ENCODE measurements around the gene SIPA1L2. TPM values are rescaled to one million over a fixed set of nuclear protein-coding genes. Genes with fewer than 3 reads are reported as not detected.

The SIPA1L2 gene
- total RNA-seq, 1 donor from 2014 or later, result 153 TPM

GRCh38 chr1:232675260-232675659 is 45.3 kb upstream of the SIPA1L2 start:
- no peak overlapping the region for H3K4me3 Mint-ChIP-seq (ENCODE audit: unreplicated experiment)
- no peak overlapping the region for H3K27ac Mint-ChIP-seq (ENCODE audit: unreplicated experiment)
- H3K9me3 Mint-ChIP-seq (ENCODE audit: unreplicated experiment), result no peaks in the 10 kb centered on the region
- no peak for TF ChIP-seq CTCF (IDR thresholded peaks at IDR 0.05; ENCODE audit: unreplicated experiment)
- no peak for DNase-seq (ENCODE audit: low spot score)
- peaks cover 2% of the 10 kb centered on the region for H3K27me3 Mint-ChIP-seq (ENCODE audit: unreplicated experiment)
- no peaks in the 10 kb centered on the region for H3K36me3 Mint-ChIP-seq (ENCODE audit: low read depth, unreplicated experiment)
- no peaks in the 10 kb centered on the region for H3K4me1 Mint-ChIP-seq (ENCODE audit: unreplicated experiment)

GRCh38 chr1:232673256-232673655 is 43.3 kb upstream of the SIPA1L2 start:
- DNase-seq (ENCODE audit: low spot score), result no peak
- Mint-ChIP-seq H3K4me3 (ENCODE audit: unreplicated experiment) (no peak overlapping the region), H3K9me3 (ENCODE audit: unreplicated experiment) (no peaks in the 10 kb centered on the region), H3K36me3 (ENCODE audit: low read depth, unreplicated experiment) (no peaks in the 10 kb centered on the region), H3K4me1 (ENCODE audit: unreplicated experiment) (no peaks in the 10 kb centered on the region), H3K27ac (ENCODE audit: unreplicated experiment) (no peak overlapping the region), H3K27me3 (ENCODE audit: unreplicated experiment) (peaks cover 2% of the 10 kb centered on the region)
- TF ChIP-seq CTCF (IDR thresholded peaks at IDR 0.05; ENCODE audit: unreplicated experiment), result no peak

GRCh38 chr1:232669981-232670747 is 40.2 kb upstream of the SIPA1L2 start:
- no peaks in the 10 kb centered on the region for H3K4me1 Mint-ChIP-seq (ENCODE audit: unreplicated experiment)
- H3K27ac Mint-ChIP-seq (ENCODE audit: unreplicated experiment), result no peak overlapping the region
- no peaks in the 10 kb centered on the region for H3K36me3 Mint-ChIP-seq (ENCODE audit: low read depth, unreplicated experiment)
- H3K9me3 Mint-ChIP-seq (ENCODE audit: unreplicated experiment), result no peaks in the 10 kb centered on the region
- no peak overlapping the region for H3K4me3 Mint-ChIP-seq (ENCODE audit: unreplicated experiment)
- no peak for DNase-seq (ENCODE audit: low spot score)
- TF ChIP-seq CTCF (IDR thresholded peaks at IDR 0.05; ENCODE audit: unreplicated experiment), result no peak
- no peaks in the 10 kb centered on the region for H3K27me3 Mint-ChIP-seq (ENCODE audit: unreplicated experiment)

- TF ChIP-seq CTCF (IDR thresholded peaks at IDR 0.05; ENCODE audit: unreplicated experiment), result no peak
- no peak overlapping the region for H3K4me3 Mint-ChIP-seq (ENCODE audit: unreplicated experiment)
- peaks cover 2% of the 10 kb centered on the region for H3K4me1 Mint-ChIP-seq (ENCODE audit: unreplicated experiment)
- no peak for DNase-seq (ENCODE audit: low spot score)
- no peaks in the 10 kb centered on the region for H3K36me3 Mint-ChIP-seq (ENCODE audit: low read depth, unreplicated experiment)
- H3K9me3 Mint-ChIP-seq (ENCODE audit: unreplicated experiment), result no peaks in the 10 kb centered on the region
- H3K27ac Mint-ChIP-seq (ENCODE audit: unreplicated experiment), result no peak overlapping the region
- H3K27me3 Mint-ChIP-seq (ENCODE audit: unreplicated experiment), result no peaks in the 10 kb centered on the region
Observed at GRCh38 chr1:232667778-232668165, 37.8 kb upstream of the SIPA1L2 start.

- Mint-ChIP-seq H3K4me1 (ENCODE audit: unreplicated experiment) (peaks cover 2% of the 10 kb centered on the region), H3K27me3 (ENCODE audit: unreplicated experiment) (no peaks in the 10 kb centered on the region), H3K4me3 (ENCODE audit: unreplicated experiment) (no peak overlapping the region), H3K27ac (ENCODE audit: unreplicated experiment) (no peak overlapping the region), H3K36me3 (ENCODE audit: low read depth, unreplicated experiment) (no peaks in the 10 kb centered on the region), H3K9me3 (ENCODE audit: unreplicated experiment) (no peaks in the 10 kb centered on the region)
- DNase-seq (ENCODE audit: low spot score), result no peak
- no peak for TF ChIP-seq CTCF (IDR thresholded peaks at IDR 0.05; ENCODE audit: unreplicated experiment)
Observed at GRCh38 chr1:232667094-232667777, 37.3 kb upstream of the SIPA1L2 start.
